HG03060 (cell line): ENCODE results near the gene HACL1.
A peak's percentile ranks its signal among the peaks of the same experiment; 100 is the strongest.
"Not testable (repeated sequence)": the region's sequence is repeated elsewhere in the genome, so short reads cannot be mapped to it uniquely, and the experiment has no call there.

Experiments used
- ATAC-seq: cut with Tn5 transposase; IDR thresholded peaks from one replicate; pipeline ENCODE4 v1.9.1; 2021; ENCODE audit warnings: low read depth, moderate number of reproducible peaks; ENCODE audit not compliant: unreplicated experiment

HACL1 gene

GRCh38 chr3:15630646-15631350 lies 29.4 kb upstream of the HACL1 start:
- no peak for ATAC-seq

- ATAC-seq, result peak; percentile 95
Observed at GRCh38 chr3:15629860-15630597, 28.7 kb upstream of the HACL1 start.

DNA sequence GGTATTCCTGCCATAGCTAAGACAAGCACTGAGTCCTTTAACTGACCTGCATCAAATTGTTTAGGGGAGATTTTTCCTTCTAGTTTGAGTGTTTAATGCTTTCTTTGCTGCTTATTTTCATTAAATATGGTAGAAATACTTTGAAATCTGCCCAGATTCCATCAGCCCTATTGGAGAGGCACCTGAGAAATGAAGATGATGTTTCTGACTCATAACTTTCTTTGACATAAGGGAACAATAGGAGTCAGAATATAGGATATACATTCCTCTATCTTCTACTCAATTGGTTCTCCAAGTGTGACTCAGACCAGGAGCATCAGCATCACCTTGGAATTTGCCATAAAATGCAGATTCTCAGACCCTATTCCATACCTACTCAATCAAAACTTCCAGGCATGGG lies 27.6 kb upstream of the HACL1 start:
- ATAC-seq, result no peak

DNA sequence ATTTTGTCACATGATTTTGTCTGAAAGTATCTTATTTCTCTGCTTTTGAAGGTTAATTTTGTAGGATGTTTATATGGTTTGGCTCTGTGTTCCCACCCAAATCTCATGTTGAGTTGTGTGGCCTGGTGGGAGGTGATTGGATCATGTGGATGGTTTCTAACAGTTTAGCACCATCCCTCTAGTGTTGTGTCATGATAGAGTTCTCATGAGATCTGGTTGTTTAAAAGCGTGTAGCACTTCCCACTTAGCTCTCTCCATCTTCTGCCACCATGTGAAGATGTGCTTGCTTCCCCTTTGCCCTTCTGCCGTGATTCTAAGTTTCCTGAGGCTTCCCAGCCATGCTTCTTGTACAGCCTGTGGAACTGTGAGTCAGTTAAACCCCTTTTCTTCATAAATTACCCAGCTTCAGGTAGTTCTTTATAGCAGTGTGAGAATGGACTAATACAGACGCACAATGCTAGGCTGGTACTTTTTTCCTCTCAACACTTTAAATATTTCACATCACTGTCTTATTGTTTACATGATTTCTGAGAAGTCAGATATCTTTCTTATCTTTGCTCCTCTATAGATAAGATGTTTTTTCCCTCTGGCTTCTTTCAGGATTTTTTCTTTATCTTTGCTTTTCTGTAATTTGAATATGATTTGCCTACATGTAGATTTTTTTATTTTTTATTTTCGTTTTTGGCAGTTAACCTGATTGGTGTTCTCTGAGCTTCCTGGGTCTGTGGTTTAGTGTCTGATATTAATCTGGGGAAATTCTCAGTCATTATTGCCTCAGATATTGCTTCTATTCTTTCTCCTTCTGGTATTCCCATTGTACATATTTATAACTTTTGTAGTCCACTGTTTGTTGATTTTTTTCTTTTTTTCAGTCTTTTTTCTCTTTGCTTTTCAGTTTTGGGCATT lies 22.4 kb upstream of the HACL1 start:
- no peak for ATAC-seq

DNA sequence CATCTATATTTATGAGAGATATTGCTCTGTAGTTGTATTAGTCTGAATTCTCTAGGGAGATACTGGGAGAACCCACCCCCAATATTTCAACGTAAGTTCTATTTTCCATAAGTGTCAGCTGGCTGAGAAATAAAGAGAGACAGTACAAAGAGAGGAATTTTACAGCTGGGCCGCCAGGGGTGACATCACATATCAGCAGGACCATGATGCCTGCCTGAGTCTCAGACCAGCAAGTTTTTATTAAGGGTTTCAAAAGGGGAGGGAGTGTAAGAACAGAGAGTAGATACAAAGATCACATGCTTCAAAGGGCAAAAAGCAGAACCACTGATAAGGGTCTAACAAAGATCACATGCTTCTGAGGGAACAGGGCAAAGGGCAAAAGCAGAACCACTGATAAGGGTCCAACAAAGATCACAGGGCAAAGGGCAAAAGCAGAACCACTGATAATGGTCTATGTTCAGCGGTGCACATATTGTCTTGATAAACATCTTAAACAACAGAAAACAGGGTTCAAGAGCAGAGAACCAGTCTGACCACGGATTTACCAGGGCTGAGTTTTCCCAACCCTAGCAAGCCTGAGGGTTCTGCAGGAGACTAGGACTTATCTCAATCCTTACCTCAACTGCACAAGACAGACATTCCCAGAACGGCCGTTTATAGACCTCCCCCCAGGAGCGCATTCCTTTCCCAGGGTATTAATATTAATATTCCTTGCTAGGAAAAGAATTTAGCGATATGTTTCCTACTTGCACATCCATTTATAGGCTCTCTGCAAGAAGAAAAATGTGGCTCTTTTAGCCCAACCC lies 18.5 kb upstream of the HACL1 start:
- not testable (repeated sequence) for ATAC-seq

DNA sequence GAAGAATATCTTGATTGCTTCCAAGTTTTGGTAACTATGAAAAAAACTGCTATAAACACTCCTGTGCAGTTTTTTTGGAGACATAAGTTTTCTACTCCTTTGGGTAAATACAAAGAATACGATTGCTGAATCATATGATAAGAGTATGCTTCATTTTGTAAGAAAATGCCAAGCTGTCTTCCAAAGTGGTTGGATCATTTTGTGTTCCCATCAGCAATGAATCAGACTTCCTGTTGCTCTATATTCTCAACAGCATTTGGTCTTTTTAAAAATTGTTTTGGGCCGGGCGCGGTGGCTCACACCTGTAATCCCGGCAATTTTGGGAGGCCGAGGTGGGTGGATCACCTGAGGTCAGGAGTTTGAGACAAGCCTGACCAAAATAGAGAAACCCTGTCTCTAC lies 14.7 kb upstream of the HACL1 start:
- no peak for ATAC-seq

GRCh38 chr3:15614958-15615357 lies 13.6 kb upstream of the HACL1 start:
- no peak for ATAC-seq

DNA sequence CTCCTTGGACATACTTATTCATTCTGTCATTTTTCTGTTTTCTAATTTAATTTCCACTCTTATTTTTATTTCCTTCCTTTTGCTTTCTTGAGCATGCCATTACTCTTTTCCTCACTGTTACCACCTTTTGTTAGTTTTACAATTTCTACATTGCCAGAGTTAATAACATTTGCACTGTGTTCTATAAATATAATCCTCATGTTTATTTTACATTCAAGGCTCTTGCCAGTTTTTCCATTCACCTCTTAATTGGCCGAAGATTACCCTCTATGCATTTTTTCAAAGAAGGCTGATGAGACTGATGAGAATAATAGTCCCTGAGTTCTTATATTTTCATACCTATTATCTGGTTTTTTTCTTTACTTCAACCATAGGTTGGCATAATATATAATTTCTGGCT lies 10.6 kb upstream of the HACL1 start:
- ATAC-seq, result no peak

DNA sequence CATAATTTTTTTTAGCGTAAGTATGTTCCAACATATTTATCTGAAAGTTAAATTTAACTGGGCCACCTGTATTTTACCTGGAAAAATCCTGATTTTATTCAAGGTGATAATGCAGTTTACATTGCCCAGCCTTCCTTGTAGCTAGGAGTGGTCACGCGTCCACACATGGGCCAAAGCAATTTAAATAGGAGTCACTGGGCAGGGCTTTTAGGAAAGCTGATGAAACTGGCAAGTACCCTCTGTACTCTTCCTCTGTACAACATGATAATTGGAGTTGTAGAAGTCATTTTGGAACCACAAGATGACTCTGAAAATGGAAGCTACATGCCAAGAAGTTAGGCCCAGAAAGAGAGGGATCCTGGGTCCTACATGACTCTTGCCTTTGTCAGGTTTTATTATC lies 9.6 kb upstream of the HACL1 start:
- no peak for ATAC-seq

- ATAC-seq, result no peak
Observed at GRCh38 chr3:15610082-15610759, 8.9 kb upstream of the HACL1 start.

- ATAC-seq, result no peak
Observed at GRCh38 chr3:15606434-15606891, 5.1 kb upstream of the HACL1 start.

- ATAC-seq, result not testable (repeated sequence)
Observed at GRCh38 chr3:15604584-15604983, 3.2 kb upstream of the HACL1 start.

DNA sequence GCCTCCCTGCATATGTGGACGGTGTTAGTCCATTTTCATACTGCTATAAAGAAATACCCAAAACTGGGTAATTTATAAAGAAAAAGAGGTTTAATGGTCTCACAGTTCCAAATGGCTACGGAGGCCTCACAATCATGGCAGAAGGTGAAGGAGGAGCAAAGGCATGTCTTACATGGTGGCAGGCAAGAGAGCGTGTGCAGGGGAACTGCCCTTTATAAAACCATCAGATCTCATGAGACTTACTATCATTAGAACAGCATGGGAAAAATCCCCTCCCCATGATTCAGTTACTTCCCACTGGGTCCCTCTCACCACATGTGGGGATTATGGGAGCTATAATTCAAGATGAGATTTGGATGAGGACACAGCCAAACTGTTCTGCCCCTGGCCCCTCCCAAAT lies 1.4 kb upstream of the HACL1 start:
- ATAC-seq, result not testable (repeated sequence)

DNA sequence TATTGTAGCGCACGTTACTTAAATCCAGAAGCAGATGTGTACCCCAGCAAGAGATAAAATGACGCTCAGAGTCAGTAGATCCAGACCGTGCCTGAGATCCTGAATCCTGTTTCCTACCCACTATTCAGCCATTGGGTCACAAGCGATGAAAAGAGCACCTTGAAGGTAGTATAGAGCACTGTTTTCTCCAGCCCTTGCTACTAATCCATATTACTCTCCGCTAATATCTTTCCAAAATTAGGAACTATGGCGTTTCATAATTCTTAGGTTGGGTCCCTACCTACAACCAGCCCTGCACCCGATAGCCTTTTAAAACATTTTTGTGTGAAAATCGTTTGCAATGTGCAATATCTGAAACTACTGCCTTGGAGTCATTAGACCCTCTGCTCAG lies 772 bp upstream of the HACL1 start:
- ATAC-seq, result no peak

GRCh38 chr3:15601046-15601398 lies 347 bp downstream of the HACL1 start:
- no peak for ATAC-seq

DNA sequence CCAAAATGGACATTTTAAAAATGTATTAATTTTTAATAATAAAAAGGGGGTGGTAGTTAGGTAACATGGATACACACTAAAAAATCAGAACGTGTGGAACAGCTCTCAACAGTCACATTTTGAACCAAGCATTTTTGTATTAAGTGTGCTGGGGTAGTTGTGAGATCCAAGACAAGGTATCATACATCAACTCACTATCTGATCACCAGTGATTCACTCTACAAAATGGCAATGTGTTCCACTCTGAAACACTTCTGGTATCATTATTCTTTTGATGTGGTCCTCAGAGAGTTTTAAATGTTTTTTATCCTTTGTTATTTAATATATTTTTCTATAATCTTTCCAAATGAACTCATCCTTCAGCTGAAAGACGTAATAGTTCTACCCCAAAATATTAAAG lies 5.4 kb downstream of the HACL1 start:
- ATAC-seq, result no peak

DNA sequence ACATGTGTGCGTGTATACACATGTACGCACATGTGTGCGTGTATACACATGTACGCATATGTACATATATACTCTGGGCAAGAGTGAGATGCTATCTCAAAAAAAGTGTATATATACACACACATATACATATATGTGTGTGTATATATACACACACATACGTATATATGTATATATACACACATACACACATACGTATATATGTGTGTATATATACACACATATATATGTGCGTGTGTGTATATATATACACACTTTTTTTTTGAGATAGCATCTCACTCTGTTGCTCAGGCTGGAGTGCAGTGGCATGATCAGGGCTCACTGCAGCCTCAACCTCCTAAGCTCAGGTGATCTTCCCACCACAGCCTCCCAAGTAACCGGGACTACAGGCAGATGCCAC lies 8.4 kb downstream of the HACL1 start:
- no peak for ATAC-seq

GRCh38 chr3:15591928-15592327 lies 9.4 kb downstream of the HACL1 start:
- no peak for ATAC-seq

DNA sequence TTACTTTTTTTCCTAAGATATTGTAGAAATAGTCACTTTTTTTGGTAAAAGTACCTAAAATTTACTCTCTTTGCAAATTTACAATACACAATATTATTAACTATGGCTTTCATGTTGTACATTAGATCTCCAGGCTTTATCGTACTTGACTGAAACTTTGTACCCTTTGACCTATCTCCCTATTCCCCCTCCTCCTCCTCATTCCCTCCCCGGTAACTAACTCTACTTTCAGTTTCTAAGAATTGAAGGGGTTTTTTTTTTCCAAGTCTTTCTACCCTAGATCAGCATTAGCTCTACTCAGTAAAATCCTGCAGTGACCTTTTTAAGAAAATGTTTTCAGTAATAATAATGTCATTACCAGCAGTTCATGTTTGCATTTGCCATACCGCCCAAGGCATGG lies 10.1 kb downstream of the HACL1 start:
- ATAC-seq, result no peak
